HG02970 (cell line): Measurements from ENCODE around the gene SLAMF1.
"Not testable (repeated sequence)": the region's sequence is repeated elsewhere in the genome, so short reads cannot be mapped to it uniquely, and the experiment has no call there.

ENCODE experiments used
- ATAC-seq: cut with Tn5 transposase; IDR thresholded peaks from one replicate; pipeline ENCODE4 v1.9.1; 2021; ENCODE audit warnings: mild to moderate bottlenecking, moderate library complexity, moderate number of reproducible peaks; ENCODE audit not compliant: unreplicated experiment, low FRiP score

SLAMF1 gene

DNA sequence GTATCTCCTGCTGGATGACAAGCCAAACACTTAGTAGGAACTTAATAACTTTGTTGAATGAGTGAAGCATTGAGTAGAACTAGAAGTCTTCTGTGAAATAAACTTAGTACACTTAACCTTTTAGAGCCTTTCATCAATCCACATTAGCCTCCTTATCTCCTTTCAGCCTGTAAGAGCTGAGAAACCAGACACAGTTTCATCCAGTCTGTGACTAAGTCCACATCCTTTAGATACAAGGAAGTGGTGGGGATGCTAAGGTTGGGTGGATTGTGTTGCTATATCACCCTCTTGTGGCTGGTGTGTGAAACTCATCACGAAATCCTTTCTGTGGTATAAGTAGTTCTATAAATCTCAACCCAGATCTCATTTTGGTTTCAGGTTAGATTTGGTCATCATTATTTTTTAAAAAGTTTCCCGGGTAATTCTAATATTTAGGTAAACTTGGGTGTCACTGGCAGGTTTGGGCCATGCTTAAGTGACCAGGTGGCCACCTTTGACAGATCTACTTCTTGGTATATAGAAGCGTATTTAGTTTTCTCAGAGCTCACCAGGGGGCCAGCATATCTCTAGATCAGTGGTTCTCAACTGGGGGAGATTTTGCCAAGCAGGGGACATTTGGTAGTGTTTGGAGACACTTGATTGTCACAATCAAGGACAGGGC lies 39.7 kb downstream of the SLAMF1 start:
- ATAC-seq, result no peak

DNA sequence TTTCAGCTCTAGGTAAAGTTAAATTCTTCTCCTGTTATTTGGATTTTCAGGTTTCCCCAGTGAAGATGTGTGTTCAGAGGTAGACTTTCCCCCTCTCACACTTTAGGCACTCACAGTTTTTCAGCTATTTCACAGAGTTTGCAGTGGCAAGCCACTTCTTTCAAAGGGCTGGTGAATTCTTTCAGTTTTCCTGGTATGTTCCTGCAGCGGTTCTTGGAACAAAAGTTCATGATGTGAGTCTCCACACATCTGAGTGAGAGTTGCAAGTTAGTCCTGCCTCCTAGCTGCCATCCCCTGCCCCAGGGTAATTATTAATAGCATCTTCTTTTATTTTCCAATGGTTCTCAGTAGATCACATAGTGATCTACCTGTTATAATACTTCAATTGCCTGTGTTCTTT lies 40.2 kb downstream of the SLAMF1 start:
- ATAC-seq, result no peak

- no peak for ATAC-seq
Observed at GRCh38 chr1:160605792-160606479, 40.9 kb downstream of the SLAMF1 start.

GRCh38 chr1:160605205-160605604 lies 41.6 kb downstream of the SLAMF1 start:
- no peak for ATAC-seq

- ATAC-seq, result no peak
Observed at GRCh38 chr1:160597705-160598104, 49.1 kb downstream of the SLAMF1 start.

- ATAC-seq, result no peak
Observed at GRCh38 chr1:160597051-160597450, 49.8 kb downstream of the SLAMF1 start.

DNA sequence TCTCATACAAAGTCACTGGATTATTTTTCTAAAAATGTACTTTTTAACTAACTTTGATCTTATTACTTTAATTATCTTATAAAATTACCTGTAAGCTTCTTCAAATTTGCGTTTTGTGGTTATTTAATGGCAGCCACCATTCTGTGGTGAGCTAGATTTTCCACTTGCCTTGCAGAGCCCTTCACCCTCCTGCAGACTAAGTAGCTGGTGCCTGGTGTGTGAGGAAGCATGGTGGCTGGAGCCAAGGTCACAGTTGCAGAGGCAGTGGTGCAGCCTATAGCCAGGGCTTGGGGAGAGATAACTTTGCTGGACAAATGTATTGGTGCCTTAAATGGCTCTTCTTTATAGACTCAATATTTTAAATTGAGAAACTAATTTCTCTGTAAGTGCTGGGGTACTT lies 56.4 kb downstream of the SLAMF1 start:
- ATAC-seq, result no peak

GRCh38 chr1:160588468-160588867 lies 58.4 kb downstream of the SLAMF1 start:
- ATAC-seq, result no peak

GRCh38 chr1:160584784-160585183 lies 62.1 kb downstream of the SLAMF1 start:
- no peak for ATAC-seq

- not testable (repeated sequence) for ATAC-seq
Observed at GRCh38 chr1:160582976-160583375, 63.9 kb downstream of the SLAMF1 start.

DNA sequence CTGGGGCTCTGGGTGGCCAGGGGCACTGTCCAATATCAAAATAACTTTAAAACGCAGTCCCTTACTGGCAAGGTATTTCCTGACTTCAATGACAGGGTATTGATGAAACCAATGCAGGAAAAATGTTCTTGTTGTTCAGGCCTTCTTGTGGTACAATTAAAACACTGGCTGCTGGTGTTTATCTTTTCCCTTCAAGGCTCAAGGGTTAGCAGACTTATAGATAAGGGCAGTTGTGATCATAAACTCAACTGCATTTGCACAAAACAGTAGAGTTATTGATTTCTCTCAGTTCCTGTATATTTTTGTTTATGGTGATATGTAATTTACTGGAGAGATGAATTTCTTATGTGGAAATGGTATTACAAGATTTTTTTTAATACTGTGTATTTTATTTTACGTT lies 64.9 kb downstream of the SLAMF1 start:
- ATAC-seq, result no peak

DNA sequence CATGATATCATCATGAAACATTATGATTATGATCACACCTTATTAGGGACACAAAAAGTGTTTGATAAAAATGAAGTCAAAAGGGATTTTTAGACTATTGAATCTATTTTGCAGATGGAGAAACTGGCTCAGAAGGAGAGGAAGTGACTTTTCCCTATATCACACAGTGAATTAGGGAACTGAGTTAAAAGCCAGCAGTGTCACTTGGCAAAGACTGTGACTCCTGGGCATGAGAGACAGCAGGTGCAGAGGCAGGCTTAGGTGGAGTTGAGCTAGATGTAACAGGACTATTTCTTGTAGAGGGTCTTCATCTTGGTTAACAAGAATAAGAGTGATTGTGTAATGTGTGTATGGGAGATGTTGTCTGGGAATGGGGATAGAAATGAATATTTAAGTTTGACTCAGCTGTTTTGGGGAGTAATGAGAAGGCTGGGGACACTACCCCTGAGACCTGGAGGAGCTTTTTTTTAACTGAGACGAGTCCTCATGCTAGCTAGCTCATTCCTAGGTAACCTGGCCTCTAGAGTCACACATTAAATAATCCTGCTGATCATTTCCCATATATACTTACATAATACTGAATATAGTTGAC lies 66.5 kb downstream of the SLAMF1 start:
- no peak for ATAC-seq

DNA sequence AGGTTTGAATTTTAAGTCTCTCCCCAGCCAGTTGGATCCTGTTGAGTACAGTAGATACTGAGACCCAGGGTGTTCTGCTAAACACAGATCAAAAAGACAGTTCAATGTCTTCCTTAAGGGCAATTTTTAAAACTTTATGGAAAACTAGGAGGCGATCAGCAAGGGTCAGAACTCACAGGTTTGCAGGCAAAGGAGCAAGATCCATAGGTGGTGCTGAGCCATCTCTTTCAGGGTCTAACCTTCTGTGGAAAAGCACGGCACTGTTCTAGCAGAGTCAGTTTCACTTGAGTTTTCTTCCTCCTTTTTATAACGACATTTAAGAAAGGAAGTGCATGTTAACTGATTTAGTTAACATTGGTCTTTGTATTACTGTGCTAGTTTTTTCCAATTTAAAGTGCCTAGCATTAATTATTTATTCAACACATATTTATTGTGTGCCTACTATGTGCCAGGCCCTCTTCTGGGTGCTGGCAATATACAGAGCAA lies 67.6 kb downstream of the SLAMF1 start, which contains the start of gene CD84:
CD84 (minus strand) TSS at position 281 of the 486 bp plus-strand sequence; CDS start at position 222, 59 bp downstream.
- ATAC-seq, result no peak

GRCh38 chr1:160578525-160579191 lies 68.2 kb downstream of the SLAMF1 start:
- no peak for ATAC-seq

DNA sequence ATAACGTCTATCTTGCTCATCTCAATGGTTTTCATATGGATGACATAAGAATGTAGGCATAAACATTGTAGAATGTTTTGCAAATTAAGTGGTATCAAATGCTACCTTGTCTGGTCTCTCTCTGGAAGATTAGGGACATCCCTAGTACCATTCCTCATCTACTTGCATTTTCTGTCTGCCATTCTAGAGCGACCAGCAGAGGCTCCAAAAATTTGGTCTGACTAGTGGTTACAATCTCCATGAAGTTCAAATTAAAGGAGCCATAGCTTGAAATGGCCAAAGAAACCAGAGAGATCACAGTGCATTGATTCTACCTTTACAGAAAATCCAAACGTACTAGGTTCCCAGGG lies 68.7 kb downstream of the SLAMF1 start:
- ATAC-seq, result no peak

- ATAC-seq, result no peak
Observed at GRCh38 chr1:160577671-160578070, 69.2 kb downstream of the SLAMF1 start.

DNA sequence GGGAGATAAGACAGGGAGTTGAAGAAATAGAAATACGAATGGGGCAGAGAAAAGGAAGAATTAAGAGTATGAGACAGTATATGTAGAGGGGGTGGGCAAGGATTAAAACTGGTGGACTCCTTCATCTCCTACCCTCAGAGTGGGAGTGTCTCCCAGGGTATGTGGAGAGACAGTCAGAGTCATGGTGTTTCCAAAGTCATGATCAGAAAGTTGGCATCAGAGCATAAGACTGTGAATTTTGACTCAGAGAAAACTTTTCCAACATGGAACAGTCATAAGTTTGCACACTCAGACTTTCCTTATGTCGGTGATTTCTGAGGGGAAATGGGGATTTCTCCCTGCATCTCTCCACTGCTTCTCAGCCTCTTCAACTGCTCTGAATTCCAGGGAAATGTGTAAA lies 70.0 kb downstream of the SLAMF1 start:
- no peak for ATAC-seq

DNA sequence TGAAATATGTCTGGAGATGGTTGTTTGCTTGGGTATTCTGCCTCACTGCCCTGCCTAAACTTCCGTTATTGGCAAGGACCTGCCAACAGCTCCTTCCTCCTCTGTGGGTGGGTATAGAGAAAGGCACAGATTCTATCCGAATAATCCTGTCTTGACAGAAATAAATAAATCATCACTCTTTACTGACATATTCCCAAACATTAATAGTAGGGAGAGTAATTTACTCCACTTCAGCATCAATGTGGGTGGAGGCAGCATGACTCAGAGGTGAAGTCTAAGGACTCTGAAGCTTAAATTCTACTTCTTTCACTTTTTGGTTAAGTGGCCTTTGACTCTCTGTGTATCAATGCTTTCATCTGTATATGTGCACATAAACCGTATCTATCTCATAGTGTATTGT lies 70.5 kb downstream of the SLAMF1 start:
- ATAC-seq, result no peak

- ATAC-seq, result no peak
Observed at GRCh38 chr1:160575112-160575664, 71.7 kb downstream of the SLAMF1 start.

GRCh38 chr1:160570840-160571239 lies 76.0 kb downstream of the SLAMF1 start:
- ATAC-seq, result no peak

- ATAC-seq, result no peak
Observed at GRCh38 chr1:160569806-160570205, 77.0 kb downstream of the SLAMF1 start.
